Measurements from ENCODE around the gene ACSL1.

ACSL1 gene

DNA sequence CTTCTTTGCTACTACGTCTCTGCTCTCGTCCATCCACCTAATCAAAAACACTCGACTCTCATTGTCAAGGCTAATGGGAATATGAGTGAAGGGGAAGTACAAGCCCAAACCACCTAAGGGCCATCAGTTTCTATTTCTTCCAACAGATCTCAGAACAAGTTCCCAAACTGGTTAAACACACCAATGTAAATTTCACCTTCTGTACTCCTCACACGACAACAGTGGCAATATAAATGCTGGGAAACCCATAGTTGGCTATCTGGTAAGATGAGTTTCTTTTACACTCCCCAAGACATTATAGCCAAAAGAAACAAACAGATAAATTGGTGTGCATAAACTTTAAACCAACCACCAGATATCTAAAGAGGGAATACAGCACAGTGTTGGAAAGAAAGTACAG lies 21.9 kb downstream of the ACSL1 start:
- ChIA-PET POLR2A (no interaction called here), CTCF (interaction anchor here (0.5 to 1.2 kb wide), 2 partner anchors 20 to 63 kb away, joined by 3 read pairs; no protein-coding TSS in a partner anchor)
- Histone ChIP-seq H3K27ac (ENCODE audit: extremely low read depth, low read depth, low read length) (no peak overlapping the region), H3K36me3 (ENCODE audit: control insufficient read depth in 2 of 2, insufficient read depth in 1 of 2, low read length in 2 of 2) (no peaks in the 10 kb centered on the region), H3K4me3 (ENCODE audit: low read depth, low read length) (no peak overlapping the region), H3K9me3 (ENCODE audit: control insufficient read depth, insufficient read depth, low read depth, low read length) (no peaks in the 10 kb centered on the region), H3K4me1 (ENCODE audit: control insufficient read depth, insufficient read depth, low read length) (peaks cover 6% of the 10 kb centered on the region; the same call in 1 of the 2 replicates)
- TF ChIP-seq ZSCAN30 (tag by site-specific recombination; IDR thresholded peaks at IDR 0.05) (no peak), SALL2 (tag by site-specific recombination; IDR thresholded peaks at IDR 0.05; ENCODE audit: borderline replicate concordance) (no peak), ZNF292 (tag by site-specific recombination; IDR thresholded peaks at IDR 0.05; ENCODE audit: borderline replicate concordance, low read depth) (no peak), ZNF571 (tag by site-specific recombination; IDR thresholded peaks at IDR 0.05) (no peak)

DNA sequence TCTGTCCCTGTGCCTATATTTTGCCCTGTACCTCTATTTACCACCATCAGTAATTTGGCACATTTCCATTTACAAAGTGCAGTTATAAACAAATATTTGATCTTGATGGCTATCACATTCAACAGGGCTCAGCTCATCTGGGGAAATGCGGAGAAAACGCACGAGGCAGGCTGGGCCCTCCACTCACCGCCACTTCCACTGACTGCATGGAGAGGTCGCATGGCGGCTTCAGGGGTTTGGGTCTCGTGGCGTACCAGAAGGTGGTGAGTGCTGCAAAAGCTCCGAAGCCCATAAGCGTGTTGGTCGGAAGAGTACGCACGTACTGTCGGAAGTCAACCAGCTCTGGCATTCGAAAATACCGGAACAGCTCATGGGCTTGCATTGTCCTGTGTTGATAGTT lies 22.6 kb downstream of the ACSL1 start:
- CTCF ChIA-PET, result interaction anchor here (1.2 kb wide), 1 partner anchor 21 kb away, joined by 3 read pairs; no protein-coding TSS in a partner anchor
- Histone ChIP-seq H3K4me3 (ENCODE audit: low read depth, low read length) (no peak overlapping the region), H3K9me3 (ENCODE audit: control insufficient read depth, insufficient read depth, low read depth, low read length) (no peaks in the 10 kb centered on the region), H3K27ac (ENCODE audit: extremely low read depth, low read depth, low read length) (no peak overlapping the region), H3K4me1 (ENCODE audit: control insufficient read depth, insufficient read depth, low read length) (peaks cover 6% of the 10 kb centered on the region; the same call in 1 of the 2 replicates), H3K36me3 (ENCODE audit: control insufficient read depth in 2 of 2, insufficient read depth in 1 of 2, low read length in 2 of 2) (peaks cover 0 to 4% of the 10 kb centered on the region in 2 experiments; a peak in 1 of 3 replicates)
- POLR2A ChIA-PET, result no interaction called here
- TF ChIP-seq, protein P1, sequence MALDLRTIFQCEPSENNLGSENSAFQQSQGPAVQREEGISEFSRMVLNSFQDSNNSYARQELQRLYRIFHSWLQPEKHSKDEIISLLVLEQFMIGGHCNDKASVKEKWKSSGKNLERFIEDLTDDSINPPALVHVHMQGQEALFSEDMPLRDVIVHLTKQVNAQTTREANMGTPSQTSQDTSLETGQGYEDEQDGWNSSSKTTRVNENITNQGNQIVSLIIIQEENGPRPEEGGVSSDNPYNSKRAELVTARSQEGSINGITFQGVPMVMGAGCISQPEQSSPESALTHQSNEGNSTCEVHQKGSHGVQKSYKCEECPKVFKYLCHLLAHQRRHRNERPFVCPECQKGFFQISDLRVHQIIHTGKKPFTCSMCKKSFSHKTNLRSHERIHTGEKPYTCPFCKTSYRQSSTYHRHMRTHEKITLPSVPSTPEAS (tag by site-specific recombination; IDR thresholded peaks at IDR 0.05), result no peak
- TF ChIP-seq, protein P2, sequence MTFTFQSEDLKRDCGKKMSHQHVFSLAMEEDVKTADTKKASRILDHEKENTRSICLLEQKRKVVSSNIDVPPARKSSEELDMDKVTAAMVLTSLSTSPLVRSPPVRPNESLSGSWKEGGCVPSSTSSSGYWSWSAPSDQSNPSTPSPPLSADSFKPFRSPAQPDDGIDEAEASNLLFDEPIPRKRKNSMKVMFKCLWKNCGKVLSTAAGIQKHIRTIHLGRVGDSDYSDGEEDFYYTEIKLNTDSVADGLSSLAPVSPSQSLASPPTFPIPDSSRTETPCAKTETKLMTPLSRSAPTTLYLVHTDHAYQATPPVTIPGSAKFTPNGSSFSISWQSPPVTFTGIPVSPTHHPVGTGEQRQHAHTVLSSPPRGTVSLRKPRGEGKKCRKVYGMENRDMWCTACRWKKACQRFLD (tag by site-specific recombination; IDR thresholded peaks at IDR 0.05), result no peak
- TF ChIP-seq ZNF701 (tag by site-specific recombination; IDR thresholded peaks at IDR 0.05) (no peak), ZNF785 (tag by site-specific recombination; IDR thresholded peaks at IDR 0.05) (no peak), PATZ1 (tag by site-specific recombination; IDR thresholded peaks at IDR 0.05) (no peak), ZNF776 (tag by site-specific recombination; IDR thresholded peaks at IDR 0.05; ENCODE audit: borderline replicate concordance) (no peak), ZNF585B (tag by site-specific recombination; IDR thresholded peaks at IDR 0.05) (no peak), ZXDB (tag by site-specific recombination; IDR thresholded peaks at IDR 0.05) (no peak), ZNF184 (tag by site-specific recombination; IDR thresholded peaks at IDR 0.05) (no peak), HOXA7 (CRISPR knock-in tag; IDR thresholded peaks at IDR 0.05; ENCODE audit: borderline replicate concordance) (no peak), GLI4 (tag by site-specific recombination; IDR thresholded peaks at IDR 0.05) (no peak), ZNF146 (tag by site-specific recombination; IDR thresholded peaks at IDR 0.05) (no peak), ZNF214 (tag by site-specific recombination; IDR thresholded peaks at IDR 0.05; ENCODE audit: borderline replicate concordance) (no peak), ZBTB10 (tag by site-specific recombination; IDR thresholded peaks at IDR 0.05) (no peak)
- TF ChIP-seq, protein P3, sequence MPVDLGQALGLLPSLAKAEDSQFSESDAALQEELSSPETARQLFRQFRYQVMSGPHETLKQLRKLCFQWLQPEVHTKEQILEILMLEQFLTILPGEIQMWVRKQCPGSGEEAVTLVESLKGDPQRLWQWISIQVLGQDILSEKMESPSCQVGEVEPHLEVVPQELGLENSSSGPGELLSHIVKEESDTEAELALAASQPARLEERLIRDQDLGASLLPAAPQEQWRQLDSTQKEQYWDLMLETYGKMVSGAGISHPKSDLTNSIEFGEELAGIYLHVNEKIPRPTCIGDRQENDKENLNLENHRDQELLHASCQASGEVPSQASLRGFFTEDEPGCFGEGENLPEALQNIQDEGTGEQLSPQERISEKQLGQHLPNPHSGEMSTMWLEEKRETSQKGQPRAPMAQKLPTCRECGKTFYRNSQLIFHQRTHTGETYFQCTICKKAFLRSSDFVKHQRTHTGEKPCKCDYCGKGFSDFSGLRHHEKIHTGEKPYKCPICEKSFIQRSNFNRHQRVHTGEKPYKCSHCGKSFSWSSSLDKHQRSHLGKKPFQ (tag by site-specific recombination; IDR thresholded peaks at IDR 0.05), result no peak
- TF ChIP-seq, protein P4, sequence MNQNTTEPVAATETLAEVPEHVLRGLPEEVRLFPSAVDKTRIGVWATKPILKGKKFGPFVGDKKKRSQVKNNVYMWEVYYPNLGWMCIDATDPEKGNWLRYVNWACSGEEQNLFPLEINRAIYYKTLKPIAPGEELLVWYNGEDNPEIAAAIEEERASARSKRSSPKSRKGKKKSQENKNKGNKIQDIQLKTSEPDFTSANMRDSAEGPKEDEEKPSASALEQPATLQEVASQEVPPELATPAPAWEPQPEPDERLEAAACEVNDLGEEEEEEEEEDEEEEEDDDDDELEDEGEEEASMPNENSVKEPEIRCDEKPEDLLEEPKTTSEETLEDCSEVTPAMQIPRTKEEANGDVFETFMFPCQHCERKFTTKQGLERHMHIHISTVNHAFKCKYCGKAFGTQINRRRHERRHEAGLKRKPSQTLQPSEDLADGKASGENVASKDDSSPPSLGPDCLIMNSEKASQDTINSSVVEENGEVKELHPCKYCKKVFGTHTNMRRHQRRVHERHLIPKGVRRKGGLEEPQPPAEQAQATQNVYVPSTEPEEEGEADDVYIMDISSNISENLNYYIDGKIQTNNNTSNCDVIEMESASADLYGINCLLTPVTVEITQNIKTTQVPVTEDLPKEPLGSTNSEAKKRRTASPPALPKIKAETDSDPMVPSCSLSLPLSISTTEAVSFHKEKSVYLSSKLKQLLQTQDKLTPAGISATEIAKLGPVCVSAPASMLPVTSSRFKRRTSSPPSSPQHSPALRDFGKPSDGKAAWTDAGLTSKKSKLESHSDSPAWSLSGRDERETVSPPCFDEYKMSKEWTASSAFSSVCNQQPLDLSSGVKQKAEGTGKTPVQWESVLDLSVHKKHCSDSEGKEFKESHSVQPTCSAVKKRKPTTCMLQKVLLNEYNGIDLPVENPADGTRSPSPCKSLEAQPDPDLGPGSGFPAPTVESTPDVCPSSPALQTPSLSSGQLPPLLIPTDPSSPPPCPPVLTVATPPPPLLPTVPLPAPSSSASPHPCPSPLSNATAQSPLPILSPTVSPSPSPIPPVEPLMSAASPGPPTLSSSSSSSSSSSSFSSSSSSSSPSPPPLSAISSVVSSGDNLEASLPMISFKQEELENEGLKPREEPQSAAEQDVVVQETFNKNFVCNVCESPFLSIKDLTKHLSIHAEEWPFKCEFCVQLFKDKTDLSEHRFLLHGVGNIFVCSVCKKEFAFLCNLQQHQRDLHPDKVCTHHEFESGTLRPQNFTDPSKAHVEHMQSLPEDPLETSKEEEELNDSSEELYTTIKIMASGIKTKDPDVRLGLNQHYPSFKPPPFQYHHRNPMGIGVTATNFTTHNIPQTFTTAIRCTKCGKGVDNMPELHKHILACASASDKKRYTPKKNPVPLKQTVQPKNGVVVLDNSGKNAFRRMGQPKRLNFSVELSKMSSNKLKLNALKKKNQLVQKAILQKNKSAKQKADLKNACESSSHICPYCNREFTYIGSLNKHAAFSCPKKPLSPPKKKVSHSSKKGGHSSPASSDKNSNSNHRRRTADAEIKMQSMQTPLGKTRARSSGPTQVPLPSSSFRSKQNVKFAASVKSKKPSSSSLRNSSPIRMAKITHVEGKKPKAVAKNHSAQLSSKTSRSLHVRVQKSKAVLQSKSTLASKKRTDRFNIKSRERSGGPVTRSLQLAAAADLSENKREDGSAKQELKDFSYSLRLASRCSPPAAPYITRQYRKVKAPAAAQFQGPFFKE (tag by site-specific recombination; IDR thresholded peaks at IDR 0.05; ENCODE audit: borderline replicate concordance), result no peak

Measured in HEK293 (cell line).